Sigmoid colon (tissue), 7 donors: ENCODE measurements around the gene SIX5. TPM values are rescaled to one million over a fixed set of nuclear protein-coding genes. Genes with fewer than 3 reads are reported as not detected.

Source experiments
- DNase-seq: peaks from one replicate; pipeline ENCODE4 v3.0.0-alpha.2; 2019
- H3K27ac ChIP-seq, 4 donors: fragments of 200-600 bp; sonication (generic); one replicate each; pipeline ENCODE4 v1.5.1; 2016 to 2019; ENCODE audit warnings: mild to moderate bottlenecking in 1 of 4
- H3K27me3 ChIP-seq, 3 donors: fragments of 200-600 bp; sonication (generic); one replicate each; pipeline ENCODE4 v1.5.1; 2019; ENCODE audit warnings: mild to moderate bottlenecking in 1 of 3
- H3K36me3 ChIP-seq, 4 donors: fragments of 200-600 bp; sonication (generic); one replicate each; pipeline ENCODE4 v1.5.1; 2016 to 2019
- H3K4me1 ChIP-seq, 4 donors: fragments of 200-600 bp; sonication (generic); one replicate each; pipeline ENCODE4 v1.5.1; 2017 to 2019
- H3K4me3 ChIP-seq, 4 donors: fragments of 200-600 bp; sonication (generic); one replicate each; pipeline ENCODE4 v1.5.1; 2017 to 2019; ENCODE audit warnings: mild to moderate bottlenecking in 2 of 4, moderate library complexity in 1 of 4
- H3K9me3 ChIP-seq, 4 donors: fragments of 200-600 bp in 3 of 4; sonication (generic) in 3 of 4; one replicate each; pipeline versions ENCODE4 v1.5.1 to v1.6.1; 2013 to 2019
- CTCF ChIP-seq, 4 experiments: fragments of 450-650 bp in 3 of 4; fragments of 200-600 bp in 1 of 4; IDR thresholded peaks; one replicate each; pipeline ENCODE4 v1.5.1; 2016 to 2019; ENCODE audit warnings: antibody characterized with exemption in 4 of 4, mild to moderate bottlenecking in 3 of 4, moderate library complexity in 2 of 4
- EP300 ChIP-seq, 4 donors: sonication (generic); formaldehyde crosslinking; IDR thresholded peaks; one replicate each; pipeline ENCODE4 v1.6.1; 2017; ENCODE audit warnings: antibody characterized with exemption in 4 of 4
- POLR2A ChIP-seq, 2 donors: fragments of 450-650 bp; IDR thresholded peaks; one replicate each; pipeline ENCODE4 v1.6.1; 2016; ENCODE audit warnings: antibody characterized with exemption in 2 of 2, mild to moderate bottlenecking in 2 of 2, moderate library complexity in 2 of 2
- POLR2AphosphoS5 ChIP-seq, 4 donors: sonication (generic); formaldehyde crosslinking; IDR thresholded peaks; one replicate each; pipeline ENCODE4 v1.6.1; 2017; ENCODE audit warnings: antibody characterized with exemption in 4 of 4
- WGBS, 2 donors: extraction: QIAGEN DNeasy Blood & Tissue Kit; methylation state at CpG; one replicate each; pipeline ENCODE4 v1.1.7; 2013; 5-methylcytosine and 5-hydroxymethylcytosine counted together
- intact Hi-C: fragments of 100-400 bp; cut with DNase I; formaldehyde crosslinking; loops from one replicate; pipeline ENCODE4 v1.15.1; 2023
- polyA plus RNA-seq, 3 donors: library from polyadenylated mRNA; stranded (reverse); fragments of 200-250 nt; gene quantifications; one replicate each; pipeline ENCODE4 v1.2.3, GENCODE V29; 2013
- total RNA-seq, 4 donors: library from RNA; depleted of rRNA; stranded (reverse); fragments of >200 nt; gene quantifications; one replicate each; pipeline ENCODE4 v1.1.0, GENCODE V29; 2016
- donor health status: healthy with polysubstance abuse.
- donor health status: Bipolar disorder and iron deficiency.
- donor health status: healthy.

Gene SIX5
- total and polyA plus RNA-seq, 7 donors = 4.2 to 20.7 (median 16.8) TPM

DNA sequence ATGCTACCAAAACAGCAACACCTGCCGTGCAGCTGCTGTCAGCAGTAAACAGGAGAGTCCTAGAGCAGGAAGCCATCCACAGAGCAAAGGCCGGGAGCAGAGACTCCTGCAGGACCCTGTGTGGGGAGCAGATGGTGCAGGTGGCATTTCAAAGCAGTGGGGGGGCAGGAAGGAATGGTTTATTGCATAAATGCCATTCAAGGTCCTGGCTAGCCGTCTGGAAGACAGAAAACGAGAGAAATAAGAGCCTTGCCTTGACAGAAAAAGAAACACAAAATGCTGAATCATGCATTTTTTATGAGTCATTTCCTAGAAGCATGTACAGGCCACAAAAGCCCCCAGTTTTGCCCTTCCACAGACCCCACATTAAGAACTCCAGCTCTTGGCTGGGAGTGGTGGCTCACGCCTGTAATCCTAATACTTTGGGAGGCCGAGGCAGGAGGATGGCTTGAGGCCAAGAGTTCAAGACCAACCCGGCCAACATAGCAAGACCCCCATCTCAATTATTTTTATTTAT is 40.6 kb upstream of the SIX5 start:
- no peak for DNase-seq
- 4 to 20% methylated on average over 7 of the region's 7 CpGs for WGBS, 2 donors
- Histone ChIP-seq H3K27me3 (peaks cover 0 to 27% (median 15%) of the 10 kb centered on the region in 3 donors), H3K4me1 (peaks cover 0 to 6% (median 3%) of the 10 kb centered on the region in 4 donors), H3K27ac (no peak overlapping the region), H3K4me3 (no peak overlapping the region), H3K9me3 (no peaks in the 10 kb centered on the region), H3K36me3 (no peaks in the 10 kb centered on the region)
- intact Hi-C loops = no loop called here
- TF ChIP-seq POLR2A (IDR thresholded peaks at IDR 0.05) (no peak), CTCF (IDR thresholded peaks at IDR 0.05) (no peak), POLR2AphosphoS5 (IDR thresholded peaks at IDR 0.05) (no peak), EP300 (IDR thresholded peaks at IDR 0.05) (no peak)

DNA sequence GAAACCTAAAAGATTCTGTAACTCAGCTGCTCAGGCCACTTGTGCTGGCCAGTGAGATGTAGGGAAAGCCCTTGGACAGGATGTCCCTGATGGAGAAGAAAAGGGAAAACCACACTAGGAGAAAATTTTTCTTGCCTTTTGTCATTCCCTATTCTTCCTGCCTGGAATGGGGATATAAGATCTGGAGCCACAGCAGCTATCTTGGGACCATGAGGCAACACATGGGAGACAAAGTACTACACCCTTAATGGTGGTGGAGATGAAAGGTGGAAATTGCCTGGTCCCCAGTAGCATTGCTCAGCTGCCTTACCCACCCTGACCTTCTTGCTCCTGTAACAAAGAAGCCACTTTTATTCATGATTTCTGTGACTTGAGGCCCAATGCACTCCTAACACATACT is 36.7 kb upstream of the SIX5 start:
- H3K27ac ChIP-seq = no peak overlapping the region
- no peaks in the 10 kb centered on the region for H3K27me3 ChIP-seq
- H3K9me3 ChIP-seq = no peaks in the 10 kb centered on the region
- no peak overlapping the region for H3K4me3 ChIP-seq
- DNase-seq = no peak
- intact Hi-C loops = no loop called here
- no peaks in the 10 kb centered on the region for H3K36me3 ChIP-seq
- peaks cover 0 to 5% (median 2%) of the 10 kb centered on the region in 4 donors for H3K4me1 ChIP-seq
- TF ChIP-seq POLR2AphosphoS5 (IDR thresholded peaks at IDR 0.05) (no peak), EP300 (IDR thresholded peaks at IDR 0.05) (no peak), CTCF (IDR thresholded peaks at IDR 0.05) (no peak), POLR2A (IDR thresholded peaks at IDR 0.05) (no peak)

GRCh38 chr19:45804959-45805230 is 35.8 kb upstream of the SIX5 start:
- TF ChIP-seq CTCF (IDR thresholded peaks at IDR 0.05) (no peak), EP300 (IDR thresholded peaks at IDR 0.05) (no peak), POLR2AphosphoS5 (IDR thresholded peaks at IDR 0.05) (no peak), POLR2A (IDR thresholded peaks at IDR 0.05) (no peak)
- Histone ChIP-seq H3K4me1 (peaks cover 0 to 5% (median 2%) of the 10 kb centered on the region in 4 donors), H3K36me3 (no peaks in the 10 kb centered on the region), H3K27me3 (no peaks in the 10 kb centered on the region), H3K9me3 (no peaks in the 10 kb centered on the region), H3K27ac (no peak overlapping the region), H3K4me3 (no peak overlapping the region)
- intact Hi-C loops = no loop called here
- DNase-seq = no peak
- WGBS, 2 donors = 86 to 93% methylated on average over 8 of the region's 8 CpGs

DNA sequence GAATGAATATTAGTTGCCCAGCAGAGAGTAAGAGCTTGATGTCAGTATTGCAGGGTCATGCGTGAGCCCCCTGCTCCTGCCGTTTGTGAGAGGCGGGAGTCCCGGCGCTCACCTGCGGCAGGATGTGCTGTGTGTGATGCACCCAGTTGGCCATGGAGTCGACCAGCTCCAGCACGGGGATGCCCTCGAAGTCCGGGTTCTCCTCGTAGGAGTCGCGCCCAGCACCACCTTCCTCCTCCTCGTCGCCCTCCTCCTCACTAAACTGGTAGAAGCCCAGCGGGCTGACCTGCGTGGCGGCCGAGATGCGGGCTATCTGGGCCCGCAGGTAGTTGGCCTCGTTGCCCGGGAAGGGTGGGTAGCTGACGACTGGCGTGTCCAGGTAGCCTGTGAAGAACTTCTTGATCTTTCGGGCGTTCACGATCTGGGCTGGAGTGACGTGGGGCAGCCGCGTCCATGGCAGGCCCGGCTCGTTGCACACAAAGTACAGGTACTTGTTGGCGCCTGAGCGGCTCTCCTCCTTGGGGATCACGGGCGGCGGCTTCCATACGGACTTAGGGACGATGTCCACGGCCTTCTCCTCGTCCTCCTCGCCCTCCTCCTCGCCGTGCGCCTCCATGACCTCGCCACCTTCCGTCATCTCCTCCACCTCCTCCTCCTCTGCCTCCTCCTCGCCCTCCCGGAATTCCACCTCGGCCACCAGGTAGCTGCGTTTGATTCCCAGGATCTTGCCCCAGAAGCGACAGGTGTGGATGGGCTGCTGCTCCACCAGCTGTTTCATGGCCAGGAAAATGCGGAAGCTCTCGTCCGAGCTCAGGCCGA is 35.3 kb upstream of the SIX5 start:
- H3K27me3 ChIP-seq = no peaks in the 10 kb centered on the region
- no peaks in the 10 kb centered on the region for H3K9me3 ChIP-seq
- H3K4me3 ChIP-seq = no peak overlapping the region
- TF ChIP-seq CTCF (IDR thresholded peaks at IDR 0.05) (no peak), POLR2A (IDR thresholded peaks at IDR 0.05) (no peak), EP300 (IDR thresholded peaks at IDR 0.05) (no peak), POLR2AphosphoS5 (IDR thresholded peaks at IDR 0.05) (no peak)
- DNase-seq = no peak
- H3K4me1 ChIP-seq = peaks cover 0 to under 1% (median 0%) of the 10 kb centered on the region in 4 donors
- WGBS, 2 donors = 88 to 90% methylated on average over 57 of the region's 57 CpGs
- intact Hi-C loops = no loop called here
- H3K27ac ChIP-seq = no peak overlapping the region
- H3K36me3 ChIP-seq = no peaks in the 10 kb centered on the region
